LNCaP clone FGC (cell line): ENCODE data around the gene ZNF800.
"Not testable (repeated sequence)": the region's sequence is repeated elsewhere in the genome, so short reads cannot be mapped to it uniquely, and the experiment has no call there.

Experiments
- DNase-seq: peaks from one replicate; pipeline ENCODE4 v3.0.0-alpha.2; 2011; ENCODE audit warnings: low read depth
- H3K4me3 ChIP-seq: 2 replicates; pipeline ENCODE4 v1.5.1; 2011; ENCODE audit warnings: mild to moderate bottlenecking, low read depth, low read length, control low read depth
- CTCF ChIP-seq: IDR thresholded peaks from 2 replicates; pipeline ENCODE4 v1.5.1; 2012; ENCODE audit warnings: mild to moderate bottlenecking; ENCODE audit not compliant: control insufficient read depth, insufficient read depth; ENCODE audit errors: extremely low read depth

Gene ZNF800

GRCh38 chr7:127404286-127405072 is 12.0 kb upstream of the ZNF800 start:
- no peak for TF ChIP-seq CTCF
- DNase-seq: no peak
- H3K4me3 ChIP-seq: no peak overlapping the region

DNA sequence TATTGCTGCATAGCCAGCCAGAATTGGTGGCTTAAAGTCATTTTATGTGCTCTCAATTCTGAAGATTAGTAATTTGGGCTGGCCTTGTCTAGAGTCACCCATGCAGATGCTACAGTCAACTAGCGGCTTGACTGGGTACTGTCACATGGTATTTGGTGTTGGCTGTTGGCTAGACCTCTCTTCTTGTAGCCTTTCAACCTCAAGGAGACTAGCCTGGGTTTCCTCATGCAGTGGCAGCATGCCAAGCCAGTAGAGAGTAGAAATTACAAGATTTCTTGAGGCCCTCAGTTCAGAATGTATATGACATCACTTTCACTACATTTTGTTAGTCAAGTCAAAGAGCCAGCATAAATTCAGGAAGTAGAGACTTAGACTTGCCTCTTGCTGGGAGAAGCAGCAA is 3.7 kb upstream of the ZNF800 start:
- no peak overlapping the region for H3K4me3 ChIP-seq
- no peak for TF ChIP-seq CTCF
- no peak for DNase-seq

GRCh38 chr7:127395104-127395503 is 2.6 kb upstream of the ZNF800 start:
- H3K4me3 ChIP-seq: not testable (repeated sequence)

GRCh38 chr7:127393368-127394058 is 1.0 kb upstream of the ZNF800 start:
- TF ChIP-seq CTCF: no peak
- H3K4me3 ChIP-seq: peak overlapping the region; percentile 94
- no peak for DNase-seq

More at GRCh38 chr7:127395104-127395503, 2.6 kb upstream of the ZNF800 start:
- DNase-seq: not testable (repeated sequence)

DNA sequence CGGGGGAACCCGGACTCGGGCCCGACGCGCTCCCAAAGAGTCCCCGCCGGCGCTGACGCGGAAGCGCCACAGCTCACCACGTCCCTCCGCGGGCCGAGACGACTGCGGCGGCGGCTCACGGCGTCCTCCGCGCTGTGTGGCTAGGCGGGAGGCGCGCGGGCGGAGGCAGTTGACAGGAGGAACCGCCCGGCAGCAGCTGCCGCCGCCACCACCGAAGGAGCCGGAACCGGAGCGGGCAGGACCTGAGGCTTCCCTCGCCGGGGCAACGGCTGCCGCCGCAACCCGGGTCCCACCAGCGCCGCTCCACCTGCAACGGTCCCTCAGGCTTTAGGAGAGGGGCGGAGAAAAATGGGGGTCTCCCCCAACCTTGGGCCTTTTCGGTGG is 334 bp downstream of the ZNF800 start:
- H3K4me3 ChIP-seq: peak overlapping the region; percentile 94
- no peak for TF ChIP-seq CTCF
- DNase-seq: no peak

DNA sequence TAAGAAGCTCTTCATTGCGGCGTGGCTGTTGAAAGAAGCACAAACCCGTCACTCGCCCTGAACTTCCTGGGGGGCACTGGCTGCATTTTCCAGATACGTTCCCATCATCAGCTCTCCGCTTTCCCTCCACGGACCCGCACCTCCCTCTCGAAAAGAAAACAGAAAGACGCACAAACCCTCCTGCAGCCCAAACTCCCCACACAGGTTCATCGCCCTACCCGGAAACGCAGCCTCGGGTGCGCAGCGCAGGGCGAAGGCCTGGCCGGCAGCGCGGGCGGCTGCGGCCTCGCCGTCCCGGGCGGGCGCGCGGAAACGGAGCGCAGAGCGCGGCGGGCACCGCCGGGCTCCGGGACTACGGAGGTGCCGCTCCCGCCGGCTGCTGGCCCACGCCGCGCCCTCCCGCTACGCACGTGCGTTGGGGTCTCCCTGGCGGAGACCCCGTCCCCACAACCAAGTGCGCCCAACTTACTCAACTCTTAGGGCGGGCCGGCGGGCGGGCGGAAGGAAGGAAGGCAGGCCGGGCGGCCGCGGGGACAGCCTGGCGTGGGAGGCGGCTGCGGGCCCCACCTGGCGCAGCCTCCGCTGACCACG is 822 bp downstream of the ZNF800 start:
- peak overlapping the region; percentile 94 for H3K4me3 ChIP-seq
- TF ChIP-seq CTCF: no peak
- no peak for DNase-seq

- DNase-seq: no peak
- TF ChIP-seq CTCF: no peak
- peak overlapping the region; percentile 94 for H3K4me3 ChIP-seq
These were observed 1.5 kb downstream of the ZNF800 start for GRCh38 chr7:127390817-127391590.
